Fibroblast of peridontal ligament (primary cell): Measurements from ENCODE around the gene SORCS1.

Experiments
- DNase-seq: peaks from one replicate; pipeline ENCODE4 v3.0.0-alpha.2; 2010; ENCODE audit errors: extremely low read depth

SORCS1 gene

DNA sequence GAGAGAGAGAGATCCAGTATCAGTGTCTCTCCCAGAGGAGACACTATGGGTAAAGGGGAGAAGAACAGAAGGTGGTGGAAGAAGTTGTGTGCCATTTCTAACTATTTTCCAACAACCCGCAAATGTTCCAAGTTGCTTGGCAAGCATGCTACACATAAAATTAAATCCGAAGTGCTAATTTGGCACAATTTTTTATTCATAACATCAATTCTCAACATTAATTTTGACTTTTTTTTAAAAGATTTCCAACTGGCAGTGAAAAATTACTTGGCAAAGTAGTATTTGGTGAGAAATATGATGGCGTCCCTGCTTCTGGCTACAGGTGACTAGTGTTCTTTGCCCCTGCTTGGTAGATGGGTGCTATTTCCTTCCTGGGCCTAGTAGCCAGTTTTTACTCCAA is 622.0 kb downstream of the SORCS1 start:
- DNase-seq, result no peak

DNA sequence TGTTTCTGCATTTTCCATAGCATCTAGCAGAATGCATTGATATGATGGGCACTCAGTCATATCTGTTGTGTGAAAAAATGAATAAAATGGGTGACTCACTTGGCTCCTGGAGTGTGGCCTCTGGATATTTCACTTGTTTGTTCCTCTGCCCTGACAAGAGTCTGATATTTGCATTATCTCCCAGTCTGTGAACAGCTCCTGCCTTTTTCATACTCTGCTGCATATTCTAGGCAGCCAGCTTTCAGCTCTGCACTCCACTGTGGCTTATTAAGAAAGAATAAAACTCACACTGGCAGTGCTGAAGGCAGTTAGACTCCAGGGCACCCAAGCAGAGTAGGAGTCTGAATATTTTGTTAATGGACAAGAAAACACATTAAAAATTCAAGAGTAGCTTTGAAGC is 623.9 kb downstream of the SORCS1 start:
- DNase-seq, result peak; percentile 33

DNA sequence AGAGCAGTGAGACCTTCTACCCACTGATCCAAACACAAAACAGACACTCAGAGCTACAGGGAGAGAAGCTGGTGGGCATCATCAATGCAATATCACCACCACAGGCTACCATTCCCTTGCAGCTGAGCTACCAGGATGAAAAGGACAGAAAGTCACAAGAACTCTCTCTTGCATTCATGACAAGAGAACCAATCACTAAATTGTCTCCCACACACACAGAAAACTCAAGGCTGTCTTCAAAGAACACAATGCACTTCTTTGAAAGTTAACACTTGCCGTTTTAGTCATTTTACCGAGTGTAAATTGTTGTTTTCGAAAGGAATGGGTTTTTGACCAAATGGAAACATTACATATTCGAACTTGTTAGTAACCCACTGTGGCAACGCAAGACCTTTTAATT is 626.6 kb downstream of the SORCS1 start:
- no peak for DNase-seq

DNA sequence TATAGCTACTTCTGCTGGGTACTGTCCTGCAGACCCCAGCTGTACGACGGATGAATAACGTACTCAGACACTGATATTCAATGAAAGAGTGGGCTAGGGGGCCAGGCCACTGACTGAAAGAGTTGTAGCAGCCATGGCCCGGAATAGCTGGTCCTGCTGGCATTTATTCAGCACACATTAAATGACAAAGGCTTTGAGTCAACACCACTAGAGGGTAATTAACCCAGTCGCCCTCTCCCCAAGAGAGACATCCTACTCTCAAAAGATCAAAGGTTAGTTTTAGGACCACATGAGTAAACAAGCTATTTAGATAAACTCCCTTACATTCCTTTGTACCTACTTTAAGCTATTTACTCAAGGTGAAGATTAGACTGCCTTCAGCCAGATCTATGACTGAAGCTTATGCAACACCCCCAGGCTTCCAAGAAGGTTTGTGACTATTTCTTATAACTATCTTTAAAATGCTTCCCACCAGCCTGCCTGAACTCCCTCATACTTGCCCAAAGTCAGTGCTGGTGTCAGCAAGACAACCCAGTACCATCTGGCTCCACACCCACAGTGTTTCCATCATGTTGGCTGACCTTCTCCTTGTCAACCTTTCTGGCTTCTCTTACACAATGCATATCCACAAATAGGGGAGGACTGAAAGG is 629.1 kb downstream of the SORCS1 start:
- no peak for DNase-seq

DNA sequence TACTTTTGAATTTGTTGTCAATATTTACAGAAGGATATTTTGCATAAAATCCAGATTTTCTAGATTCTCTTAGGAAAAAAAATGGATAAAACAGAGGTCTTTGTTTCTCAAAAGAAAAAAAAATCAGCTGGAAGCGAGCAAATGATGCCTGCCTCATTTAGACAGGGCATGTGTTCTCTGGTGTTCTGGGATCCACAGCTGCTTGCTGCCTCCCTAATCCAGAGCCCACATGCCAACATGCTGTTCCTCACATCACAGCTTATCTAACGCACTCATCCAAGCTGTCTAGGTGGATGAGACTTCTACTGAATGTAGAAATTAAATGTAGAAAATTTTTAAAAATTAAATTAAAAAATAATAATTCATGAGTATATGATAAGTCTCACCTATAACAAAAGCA is 630.1 kb downstream of the SORCS1 start:
- no peak for DNase-seq

DNA sequence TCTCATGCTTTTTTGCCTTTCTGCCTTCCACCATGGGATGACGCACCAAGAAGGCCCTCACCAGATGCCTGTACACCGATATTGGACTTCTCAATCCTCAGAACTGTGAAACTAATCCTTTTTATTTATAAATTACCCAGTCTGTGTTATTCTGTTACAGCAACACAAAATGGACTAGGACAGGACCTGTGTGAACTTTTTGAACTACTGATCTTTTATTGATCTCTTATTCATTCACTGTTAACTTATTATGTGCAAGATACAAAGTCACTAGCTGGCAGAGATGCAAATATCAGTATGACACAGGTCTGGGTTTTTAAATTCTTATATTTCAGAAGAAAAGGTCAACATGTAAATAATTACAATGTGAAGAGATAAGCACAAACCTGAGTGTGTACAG is 635.8 kb downstream of the SORCS1 start:
- no peak for DNase-seq

DNA sequence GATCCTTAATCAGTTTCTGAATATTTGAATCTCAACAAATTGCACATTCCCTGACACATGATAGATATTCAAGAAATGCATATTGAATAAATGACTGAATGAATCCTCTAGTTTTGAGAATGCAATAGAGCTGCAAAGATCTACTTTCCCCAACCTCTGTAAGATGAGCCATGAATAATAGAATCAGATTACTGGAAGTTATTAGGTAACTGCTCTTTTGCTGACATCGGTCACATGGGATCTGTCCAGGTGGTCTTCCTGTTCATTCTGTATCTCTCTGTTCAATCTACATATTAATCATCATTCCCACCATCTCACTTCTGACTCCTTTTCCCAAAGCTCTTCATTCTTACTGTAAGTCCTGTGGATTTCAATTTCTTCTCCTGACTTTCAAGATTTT is 638.7 kb downstream of the SORCS1 start:
- DNase-seq, result no peak
